OCI-LY7 (cell line): ENCODE measurements around the gene ZNRD2. TPM values are rescaled to one million over a fixed set of nuclear protein-coding genes. Genes with fewer than 3 reads are reported as not detected.

ENCODE experiments used
- BruUV-seq: library from RNA; stranded (reverse); fragments of 400-500 nt; replicated peaks from 2 replicates; lab custom pipeline; 2021; lab: Mats Ljungman, UMichigan
- CTCF ChIA-PET: fragments of 300-600 bp; sonication (Branson Sonifier 250); formaldehyde crosslinking; loops from one replicate; lab custom pipeline; 2022; ENCODE audit warnings: antibody characterized with exemption; ENCODE audit not compliant: unreplicated experiment; lab: Charles Lee
- POLR2A ChIA-PET: fragments of 300-600 bp; sonication (Branson Sonifier 250); formaldehyde crosslinking; loops from one replicate; lab custom pipeline; 2022; ENCODE audit warnings: antibody characterized with exemption; lab: Charles Lee
- DNase-seq: peaks from one replicate; pipeline ENCODE4 v3.0.0-alpha.2; 2015; ENCODE audit warnings: low spot score
- H2AFZ ChIP-seq: fragments of 200-600 bp; sonication (generic), shearing (Covaris generic); 2 replicates; pipeline ENCODE4 v1.6.1; 2014; ENCODE audit warnings: mild to moderate bottlenecking, antibody characterized with exemption, low read length, moderate library complexity
- H3K27ac ChIP-seq: fragments of 200-600 bp; sonication (generic); 2 replicates; pipeline ENCODE4 v1.5.1; 2014; ENCODE audit warnings: mixed run types, low read depth, mild to moderate bottlenecking, moderate library complexity, low read length, inconsistent platforms; ENCODE audit not compliant: poor library complexity, severe bottlenecking
- H3K36me3 ChIP-seq: fragments of 200-600 bp; sonication (generic); 2 replicates; pipeline ENCODE4 v1.6.1; 2014; ENCODE audit warnings: mild to moderate bottlenecking, antibody characterized with exemption, low read length, moderate library complexity, mixed read lengths; ENCODE audit not compliant: insufficient read depth
- H3K4me1 ChIP-seq: fragments of 200-600 bp; sonication (generic); 2 replicates; pipeline ENCODE4 v1.5.1; 2014; ENCODE audit warnings: mild to moderate bottlenecking, low read length; ENCODE audit not compliant: insufficient read depth, poor library complexity, severe bottlenecking
- H3K4me2 ChIP-seq: fragments of 200-600 bp; sonication (generic); 2 replicates; pipeline ENCODE4 v1.6.1; 2014; ENCODE audit warnings: mild to moderate bottlenecking, low read length
- H3K4me3 ChIP-seq: fragments of 200-600 bp; sonication (generic); 2 replicates; pipeline ENCODE4 v1.5.1; 2014; ENCODE audit warnings: mild to moderate bottlenecking, low read depth, low read length; ENCODE audit not compliant: poor library complexity, severe bottlenecking
- H3K79me2 ChIP-seq: fragments of 200-600 bp; sonication (generic); 2 replicates; pipeline ENCODE4 v1.6.1; 2016; ENCODE audit warnings: low read depth, mild to moderate bottlenecking, low read length, moderate library complexity, mixed read lengths; ENCODE audit not compliant: insufficient read depth
- H3K9me2 ChIP-seq: fragments of 200-600 bp; sonication (generic); 2 replicates; pipeline ENCODE4 v1.6.1; 2016; ENCODE audit warnings: mild to moderate bottlenecking, low read length, mixed read lengths; ENCODE audit not compliant: insufficient read depth
- H3K9me3 ChIP-seq: fragments of 200-600 bp; sonication (generic); 2 replicates; pipeline ENCODE4 v1.6.1; 2014; ENCODE audit warnings: mild to moderate bottlenecking, mixed run types, low read length, mixed read lengths
- H4K20me1 ChIP-seq: fragments of 200-600 bp; sonication (generic); 2 replicates; pipeline ENCODE4 v1.6.1; 2014; ENCODE audit warnings: mild to moderate bottlenecking, antibody characterized with exemption, low read length, moderate library complexity, mixed read lengths; ENCODE audit not compliant: insufficient read depth
- CTCF ChIP-seq: fragments of 200-600 bp; sonication (generic); conservative IDR thresholded peaks from 2 replicates; pipeline ENCODE4 v1.5.1; 2014; ENCODE audit warnings: mild to moderate bottlenecking, antibody characterized with exemption, low read length, moderate library complexity, mixed read lengths
- EZH2phosphoT487 ChIP-seq: fragments of 200-600 bp; sonication (generic); IDR thresholded peaks from 2 replicates; pipeline ENCODE4 v1.6.1; 2018; ENCODE audit warnings: low read depth, borderline replicate concordance, mild to moderate bottlenecking, mixed run types, antibody characterized with exemption, low read length, moderate library complexity, mixed read lengths
- intact Hi-C: fragments of 100-400 bp; cut with micrococcal nuclease; formaldehyde crosslinking; loops from one replicate; pipeline ENCODE4 v1.10.0; 2022; ENCODE audit not compliant: unreplicated experiment
- total RNA-seq, 2 experiments: library from RNA; depleted of rRNA in 1 of 2; stranded (reverse); fragments of >200 nt in 1 of 2; shearing (Covaris generic) in 1 of 2; gene quantifications; 2 replicates each; pipeline ENCODE4 v1.2.3, GENCODE V29; 2014 to 2022

ZNRD2 gene
- total RNA-seq, 2 experiments from 2014 or later, result 43.4 to 60.4 TPM

- DNase-seq, result peak; percentile 100
- H3K36me3 ChIP-seq, result peaks cover 35% of the 10 kb centered on the region
- H3K4me2 ChIP-seq, result peak within 1 kb of the TSS; percentile 99
- H4K20me1 ChIP-seq, result no peaks in the 10 kb centered on the region
- H3K4me1 ChIP-seq, result peaks cover 48% of the 10 kb centered on the region
- peak within 1 kb of the TSS; percentile 24; the same call in 1 of the 2 replicates for H2AFZ ChIP-seq
- no peaks in the 10 kb centered on the region for H3K9me2 ChIP-seq
- no TSS peak for BruUV-seq
- ChIA-PET CTCF (interaction anchor here (0.7 to 1.8 kb wide), 2 partner anchors 23 to 27 kb away, joined by 3 to 7 read pairs; partner anchors contain the start of gene SIPA1), POLR2A (interaction anchor here (0.5 to 1.5 kb wide), 11 partner anchors 12 to 244 kb away, joined by 3 to 13 read pairs (median 4); partner anchors contain the start of genes FAM89B and SIPA1)
- H3K9me3 ChIP-seq, result no peaks in the 10 kb centered on the region
- peak within 1 kb of the TSS; percentile 97 for H3K4me3 ChIP-seq
- intact Hi-C loops, result loop anchor here (1.0 to 2.0 kb wide), 5 partner anchors 25 to 243 kb away; partner anchors contain the start of gene CFL1
- no peak for TF ChIP-seq CTCF
- TF ChIP-seq EZH2phosphoT487, result no peak
- H3K27ac ChIP-seq, result peak within 1 kb of the TSS; percentile 75
- H3K79me2 ChIP-seq, result peaks cover 50% of the 10 kb centered on the region
Measured at GRCh38 chr11:65615229-65615949, 45.1 kb downstream of the ZNRD2 start, which contains the start of gene PCNX3. PCNX3 (plus strand) TSS chr11:65615776; CDS start chr11:65616312, 536 bp downstream.

- no peak overlapping the region for H2AFZ ChIP-seq
Measured at GRCh38 chr11:65615950-65616574, 45.8 kb downstream of the ZNRD2 start.

More at GRCh38 chr11:65615950-65616574, 45.8 kb downstream of the ZNRD2 start:
- intact Hi-C loops, result loop anchor here (1.0 to 2.0 kb wide), 5 partner anchors 24 to 242 kb away; partner anchors contain the start of gene CFL1
- Histone ChIP-seq H3K9me2 (no peaks in the 10 kb centered on the region), H3K4me1 (peaks cover 44% of the 10 kb centered on the region), H3K4me2 (peak overlapping the region; percentile 99), H3K4me3 (peak overlapping the region; percentile 97), H3K79me2 (peaks cover 50% of the 10 kb centered on the region), H3K36me3 (peaks cover 41% of the 10 kb centered on the region), H3K9me3 (no peaks in the 10 kb centered on the region), H3K27ac (peak overlapping the region; percentile 75), H4K20me1 (no peaks in the 10 kb centered on the region)
- peak; percentile 65 for DNase-seq
- ChIA-PET CTCF (interaction anchor here (0.7 to 1.8 kb wide), 2 partner anchors 22 to 28 kb away, joined by 3 to 7 read pairs; partner anchors contain the start of gene SIPA1), POLR2A (interaction anchor here (0.6 to 1.5 kb wide), 8 partner anchors 13 to 499 kb away, joined by 3 to 13 read pairs (median 4); partner anchors contain the start of genes FAM89B and SIPA1)
- TF ChIP-seq EZH2phosphoT487 (no peak), CTCF (no peak)
- no TSS peak for BruUV-seq
